ENCODE results near the gene PNPLA7.

Gene PNPLA7

GRCh38 chr9:137488327-137488653 lies 61.9 kb downstream of the PNPLA7 start:
- no peaks in the 10 kb centered on the region for H3K27me3 ChIP-seq (ENCODE audit: insufficient read depth, low read length, poor library complexity)
- H3K9me3 ChIP-seq (ENCODE audit: insufficient read depth, low read length, severe bottlenecking), result no peaks in the 10 kb centered on the region
- H3K4me2 ChIP-seq (ENCODE audit: insufficient read depth, low read length), result no peak overlapping the region
- H4K20me1 ChIP-seq (ENCODE audit: insufficient read depth, low read length), result 0 out of 2 replicates have a peak, but pooled peaks cover 10% of the 10 kb centered on the region
- H2AFZ ChIP-seq (ENCODE audit: low read depth, low read length), result no peak overlapping the region
- DNase-seq (no peak), ATAC-seq (ENCODE audit: insufficient read depth, low read depth) (no peak)
- H3K4me3 ChIP-seq (ENCODE audit: low read depth in 1 of 2, low read length in 2 of 2), result no peak overlapping the region
- no peak overlapping the region for H3K9ac ChIP-seq (ENCODE audit: low read depth, low read length)
- no peaks in the 10 kb centered on the region for H3K36me3 ChIP-seq (ENCODE audit: insufficient read depth, low read length)
- no peaks in the 10 kb centered on the region for H3K4me1 ChIP-seq (ENCODE audit: insufficient read depth, low read length)
- no peak for TF ChIP-seq EZH2 (IDR thresholded peaks at IDR 0.05; ENCODE audit: borderline replicate concordance, low read depth, low read length, severe bottlenecking)
- TF ChIP-seq, protein P1, sequence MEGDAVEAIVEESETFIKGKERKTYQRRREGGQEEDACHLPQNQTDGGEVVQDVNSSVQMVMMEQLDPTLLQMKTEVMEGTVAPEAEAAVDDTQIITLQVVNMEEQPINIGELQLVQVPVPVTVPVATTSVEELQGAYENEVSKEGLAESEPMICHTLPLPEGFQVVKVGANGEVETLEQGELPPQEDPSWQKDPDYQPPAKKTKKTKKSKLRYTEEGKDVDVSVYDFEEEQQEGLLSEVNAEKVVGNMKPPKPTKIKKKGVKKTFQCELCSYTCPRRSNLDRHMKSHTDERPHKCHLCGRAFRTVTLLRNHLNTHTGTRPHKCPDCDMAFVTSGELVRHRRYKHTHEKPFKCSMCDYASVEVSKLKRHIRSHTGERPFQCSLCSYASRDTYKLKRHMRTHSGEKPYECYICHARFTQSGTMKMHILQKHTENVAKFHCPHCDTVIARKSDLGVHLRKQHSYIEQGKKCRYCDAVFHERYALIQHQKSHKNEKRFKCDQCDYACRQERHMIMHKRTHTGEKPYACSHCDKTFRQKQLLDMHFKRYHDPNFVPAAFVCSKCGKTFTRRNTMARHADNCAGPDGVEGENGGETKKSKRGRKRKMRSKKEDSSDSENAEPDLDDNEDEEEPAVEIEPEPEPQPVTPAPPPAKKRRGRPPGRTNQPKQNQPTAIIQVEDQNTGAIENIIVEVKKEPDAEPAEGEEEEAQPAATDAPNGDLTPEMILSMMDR (IDR thresholded peaks at IDR 0.05; ENCODE audit: borderline replicate concordance, extremely low read depth, low read length, poor library complexity, severe bottlenecking), result no peak
- H3K79me2 ChIP-seq (ENCODE audit: insufficient read depth, low read length), result no peaks in the 10 kb centered on the region
- no peak overlapping the region for H3K27ac ChIP-seq (ENCODE audit: low read length)

DNA sequence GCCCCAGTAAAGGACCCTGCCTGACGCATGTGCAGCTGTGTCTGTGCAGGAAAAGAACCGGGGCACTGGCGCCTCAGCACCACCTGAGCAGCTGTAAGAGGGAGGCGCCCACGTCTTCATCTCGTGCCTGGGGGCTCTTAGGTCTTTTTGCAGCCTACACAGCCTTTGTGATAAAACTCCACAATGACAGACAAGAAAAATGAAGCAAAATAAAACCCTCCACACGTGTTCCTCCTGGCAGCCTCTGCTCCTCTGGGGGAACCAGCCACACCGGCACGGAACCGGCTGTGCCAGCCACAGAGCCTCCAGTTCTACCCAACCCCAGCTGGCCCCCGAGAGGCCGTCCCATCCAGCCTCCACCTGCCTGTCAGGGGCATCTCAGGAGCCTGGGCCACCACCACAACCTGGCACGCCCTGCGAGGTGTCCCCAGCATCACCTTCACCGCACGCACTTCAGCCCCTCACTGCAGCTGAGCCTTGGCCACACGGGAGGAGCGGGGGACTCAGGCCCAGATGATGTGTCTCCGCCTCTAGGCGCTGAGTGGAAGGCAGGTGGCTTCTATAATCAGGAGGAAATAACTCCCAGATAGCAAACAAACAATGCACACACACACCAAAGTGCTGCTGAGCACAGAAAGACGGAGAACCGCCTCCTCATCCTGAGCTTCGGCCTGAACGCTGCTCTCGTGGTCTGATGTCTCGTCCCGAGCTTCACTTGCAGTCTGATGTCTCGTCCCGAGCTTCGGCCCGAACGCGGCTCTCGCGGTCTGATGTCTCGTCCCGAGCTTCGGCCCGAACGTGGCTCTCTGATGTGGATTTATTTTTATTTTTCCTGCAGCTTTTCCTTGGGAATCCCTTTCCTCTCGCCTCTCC lies 62.5 kb downstream of the PNPLA7 start:
- no peak overlapping the region for H3K4me3 ChIP-seq (ENCODE audit: low read depth in 1 of 2, low read length in 2 of 2)
- H3K9me3 ChIP-seq (ENCODE audit: insufficient read depth, low read length, severe bottlenecking), result no peaks in the 10 kb centered on the region
- H3K36me3 ChIP-seq (ENCODE audit: insufficient read depth, low read length), result no peaks in the 10 kb centered on the region
- no peaks in the 10 kb centered on the region for H3K79me2 ChIP-seq (ENCODE audit: insufficient read depth, low read length)
- no peak for TF ChIP-seq EZH2 (IDR thresholded peaks at IDR 0.05; ENCODE audit: borderline replicate concordance, low read depth, low read length, severe bottlenecking)
- TF ChIP-seq, protein P1 (IDR thresholded peaks at IDR 0.05; ENCODE audit: borderline replicate concordance, extremely low read depth, low read length, poor library complexity, severe bottlenecking), result no peak
- no peak overlapping the region for H3K9ac ChIP-seq (ENCODE audit: low read depth, low read length)
- DNase-seq (no peak), ATAC-seq (ENCODE audit: insufficient read depth, low read depth) (no peak)
- no peaks in the 10 kb centered on the region for H3K4me1 ChIP-seq (ENCODE audit: insufficient read depth, low read length)
- H4K20me1 ChIP-seq (ENCODE audit: insufficient read depth, low read length), result 0 out of 2 replicates have a peak, but pooled peaks cover 10% of the 10 kb centered on the region
- no peaks in the 10 kb centered on the region for H3K27me3 ChIP-seq (ENCODE audit: insufficient read depth, low read length, poor library complexity)
- H3K4me2 ChIP-seq (ENCODE audit: insufficient read depth, low read length), result no peak overlapping the region
- H2AFZ ChIP-seq (ENCODE audit: low read depth, low read length), result no peak overlapping the region
- H3K27ac ChIP-seq (ENCODE audit: low read length), result no peak overlapping the region

DNA sequence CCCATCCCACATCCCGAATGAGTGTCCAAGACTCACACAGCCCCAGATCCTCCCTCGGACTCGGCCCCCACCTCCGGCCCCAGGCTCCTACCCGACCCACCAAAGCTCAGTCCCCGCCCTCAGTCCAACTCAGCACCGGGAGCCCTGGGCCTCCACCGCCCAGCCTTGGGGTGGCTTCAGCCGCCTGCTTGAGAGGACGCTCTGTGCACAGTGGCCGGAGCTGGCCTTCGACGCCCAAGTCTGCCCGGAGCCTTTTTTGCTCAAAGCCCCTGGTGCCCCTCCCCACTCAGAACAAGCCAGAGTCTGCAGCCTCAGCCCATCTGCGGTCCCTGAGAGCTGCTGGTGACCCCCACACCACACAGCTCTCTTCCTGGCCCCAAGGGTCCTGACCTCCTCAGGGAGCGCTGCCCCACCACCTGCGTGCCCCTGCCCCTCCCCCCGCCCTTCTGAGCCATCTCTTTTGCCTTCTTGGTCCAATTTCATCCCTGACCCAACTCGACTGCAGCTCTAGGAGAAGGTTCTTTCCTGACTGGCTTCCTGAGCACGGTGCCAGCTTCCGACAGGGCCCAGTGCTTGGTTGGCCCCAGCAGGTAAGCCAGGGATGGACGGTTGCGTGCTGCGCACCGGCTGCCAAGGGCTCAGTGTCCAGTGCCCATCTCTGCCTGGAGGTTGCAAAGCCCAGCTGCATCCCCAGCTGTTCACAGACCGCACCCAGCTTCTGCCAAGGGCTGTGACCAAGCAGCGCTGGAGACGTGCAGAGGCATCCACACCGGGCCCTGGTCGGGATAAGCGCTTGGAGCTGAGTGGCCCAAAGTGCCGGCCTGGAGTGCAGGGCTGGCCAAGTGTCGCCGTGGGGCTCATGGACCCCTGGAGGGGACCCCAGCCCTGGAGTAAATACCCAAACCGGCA lies 63.4 kb downstream of the PNPLA7 start:
- Histone ChIP-seq H3K4me2 (ENCODE audit: insufficient read depth, low read length) (no peak overlapping the region), H3K4me3 (ENCODE audit: low read depth in 1 of 2, low read length in 2 of 2) (no peak overlapping the region), H3K9me3 (ENCODE audit: insufficient read depth, low read length, severe bottlenecking) (no peaks in the 10 kb centered on the region), H3K27ac (ENCODE audit: low read length) (no peak overlapping the region), H4K20me1 (ENCODE audit: insufficient read depth, low read length) (0 out of 2 replicates have a peak, but pooled peaks cover 10% of the 10 kb centered on the region), H3K4me1 (ENCODE audit: insufficient read depth, low read length) (no peaks in the 10 kb centered on the region), H3K9ac (ENCODE audit: low read depth, low read length) (no peak overlapping the region), H3K27me3 (ENCODE audit: insufficient read depth, low read length, poor library complexity) (no peaks in the 10 kb centered on the region), H3K79me2 (ENCODE audit: insufficient read depth, low read length) (no peaks in the 10 kb centered on the region), H2AFZ (ENCODE audit: low read depth, low read length) (no peak overlapping the region), H3K36me3 (ENCODE audit: insufficient read depth, low read length) (no peaks in the 10 kb centered on the region)
- no peak for DNase-seq
- no peak for ATAC-seq (ENCODE audit: insufficient read depth, low read depth)
- TF ChIP-seq, protein P1 (IDR thresholded peaks at IDR 0.05; ENCODE audit: borderline replicate concordance, extremely low read depth, low read length, poor library complexity, severe bottlenecking), result no peak
- TF ChIP-seq EZH2 (IDR thresholded peaks at IDR 0.05; ENCODE audit: borderline replicate concordance, low read depth, low read length, severe bottlenecking), result no peak
